Measurements from ENCODE around the gene LTBP1.
"Not testable (repeated sequence)": the region's sequence is repeated elsewhere in the genome, so short reads cannot be mapped to it uniquely, and the experiment has no call there.

LTBP1 gene, protein sequence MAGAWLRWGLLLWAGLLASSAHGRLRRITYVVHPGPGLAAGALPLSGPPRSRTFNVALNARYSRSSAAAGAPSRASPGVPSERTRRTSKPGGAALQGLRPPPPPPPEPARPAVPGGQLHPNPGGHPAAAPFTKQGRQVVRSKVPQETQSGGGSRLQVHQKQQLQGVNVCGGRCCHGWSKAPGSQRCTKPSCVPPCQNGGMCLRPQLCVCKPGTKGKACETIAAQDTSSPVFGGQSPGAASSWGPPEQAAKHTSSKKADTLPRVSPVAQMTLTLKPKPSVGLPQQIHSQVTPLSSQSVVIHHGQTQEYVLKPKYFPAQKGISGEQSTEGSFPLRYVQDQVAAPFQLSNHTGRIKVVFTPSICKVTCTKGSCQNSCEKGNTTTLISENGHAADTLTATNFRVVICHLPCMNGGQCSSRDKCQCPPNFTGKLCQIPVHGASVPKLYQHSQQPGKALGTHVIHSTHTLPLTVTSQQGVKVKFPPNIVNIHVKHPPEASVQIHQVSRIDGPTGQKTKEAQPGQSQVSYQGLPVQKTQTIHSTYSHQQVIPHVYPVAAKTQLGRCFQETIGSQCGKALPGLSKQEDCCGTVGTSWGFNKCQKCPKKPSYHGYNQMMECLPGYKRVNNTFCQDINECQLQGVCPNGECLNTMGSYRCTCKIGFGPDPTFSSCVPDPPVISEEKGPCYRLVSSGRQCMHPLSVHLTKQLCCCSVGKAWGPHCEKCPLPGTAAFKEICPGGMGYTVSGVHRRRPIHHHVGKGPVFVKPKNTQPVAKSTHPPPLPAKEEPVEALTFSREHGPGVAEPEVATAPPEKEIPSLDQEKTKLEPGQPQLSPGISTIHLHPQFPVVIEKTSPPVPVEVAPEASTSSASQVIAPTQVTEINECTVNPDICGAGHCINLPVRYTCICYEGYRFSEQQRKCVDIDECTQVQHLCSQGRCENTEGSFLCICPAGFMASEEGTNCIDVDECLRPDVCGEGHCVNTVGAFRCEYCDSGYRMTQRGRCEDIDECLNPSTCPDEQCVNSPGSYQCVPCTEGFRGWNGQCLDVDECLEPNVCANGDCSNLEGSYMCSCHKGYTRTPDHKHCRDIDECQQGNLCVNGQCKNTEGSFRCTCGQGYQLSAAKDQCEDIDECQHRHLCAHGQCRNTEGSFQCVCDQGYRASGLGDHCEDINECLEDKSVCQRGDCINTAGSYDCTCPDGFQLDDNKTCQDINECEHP (N-terminal part only)

DNA sequence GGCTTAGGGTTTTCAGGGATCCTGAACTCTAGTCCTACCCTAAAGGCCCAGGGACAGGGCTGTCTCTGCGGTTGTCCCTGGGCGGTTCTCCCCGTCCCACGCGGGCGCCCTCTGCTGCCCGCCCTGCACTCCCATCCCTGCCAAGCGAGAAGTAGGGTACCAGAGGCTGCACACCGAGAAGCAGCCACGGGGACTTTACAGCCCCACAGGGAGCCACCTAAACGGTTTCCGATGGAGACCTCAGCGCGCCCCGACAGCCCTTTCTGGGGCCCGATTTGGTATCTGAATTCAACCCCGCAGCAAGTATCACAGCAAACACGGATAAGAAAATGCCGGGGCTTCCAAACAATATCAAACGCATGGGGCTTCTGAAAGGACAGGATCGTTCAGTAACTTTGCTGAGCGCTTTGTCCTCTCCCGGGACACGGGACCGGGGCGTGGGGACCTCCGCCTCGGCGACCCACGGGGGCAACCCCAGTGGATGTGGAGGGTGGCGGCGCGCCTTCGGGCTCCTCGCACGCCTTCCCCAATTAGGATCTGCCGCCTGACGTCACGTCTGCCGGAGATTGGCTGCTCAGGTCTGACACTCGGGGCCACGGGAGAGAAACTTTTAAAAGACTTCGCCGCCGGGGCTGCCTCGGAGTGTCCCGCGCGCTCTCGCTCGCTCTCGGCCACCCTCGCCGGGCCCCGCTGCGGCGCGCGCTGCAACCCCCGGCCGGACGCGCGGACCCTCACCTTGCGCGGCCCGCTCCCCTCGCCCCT is at the start of gene LTBP1:
Gene LTBP1, plus strand, starts transcription at position 640 of the 762 bp plus-strand sequence. CDS start 372 bp downstream, outside the sequence.
- DNase-seq = peak; percentile 60

DNA sequence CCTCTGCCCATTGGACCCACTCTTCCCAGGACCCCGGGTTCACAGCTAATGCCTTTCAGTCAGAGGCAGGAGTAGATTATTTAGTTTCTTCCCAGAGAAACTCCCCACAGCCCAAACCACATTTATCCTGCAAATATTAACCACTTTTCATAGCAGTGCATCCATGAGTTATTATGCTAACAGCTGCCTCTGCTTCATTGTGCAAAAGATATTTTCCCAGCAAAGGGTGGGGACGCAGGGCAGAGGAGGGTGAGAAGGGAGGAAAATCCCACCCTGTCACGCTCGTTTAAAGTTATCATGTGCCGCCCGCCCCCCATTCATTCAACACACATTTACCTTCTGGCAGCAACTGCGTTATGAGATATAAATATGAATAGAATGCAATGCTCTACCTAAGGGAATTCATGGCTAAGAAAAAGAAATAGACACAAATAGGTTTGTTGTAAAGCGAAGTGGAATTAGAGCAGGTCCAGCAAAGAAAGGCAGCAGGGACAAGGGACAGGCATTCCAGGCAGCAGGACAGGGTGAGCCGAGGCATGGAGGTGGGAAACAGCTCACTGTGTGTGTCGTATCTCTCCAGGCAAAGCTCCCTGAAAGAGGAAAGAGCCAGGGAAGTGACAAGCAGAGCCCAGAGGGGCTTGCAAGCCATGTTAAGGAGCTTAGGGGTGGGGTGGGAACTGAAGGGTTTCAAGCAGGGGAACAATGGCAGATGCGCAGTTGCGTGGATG is 46.3 kb upstream of the LTBP1 start:
- no peak for DNase-seq

DNA sequence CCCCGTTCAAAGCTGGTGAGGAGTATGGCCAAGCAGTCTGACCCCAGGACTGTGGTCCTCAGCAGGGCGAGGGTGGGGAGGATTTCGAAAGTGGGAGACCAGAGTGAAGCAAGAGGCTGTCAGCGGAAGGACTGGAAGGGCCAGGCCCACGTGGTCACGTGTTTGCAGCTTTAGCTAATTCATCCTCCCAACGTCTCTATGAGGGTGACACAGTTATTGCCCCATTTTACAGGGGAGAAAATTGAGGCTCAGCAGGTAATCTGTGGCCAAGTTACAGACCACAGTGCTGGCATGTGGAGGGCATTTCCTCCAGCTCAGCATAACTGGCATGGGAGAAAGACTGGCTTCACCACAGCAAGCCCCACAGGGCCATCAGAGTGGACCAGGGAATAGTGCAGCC is 45.4 kb upstream of the LTBP1 start:
- DNase-seq = no peak

DNA sequence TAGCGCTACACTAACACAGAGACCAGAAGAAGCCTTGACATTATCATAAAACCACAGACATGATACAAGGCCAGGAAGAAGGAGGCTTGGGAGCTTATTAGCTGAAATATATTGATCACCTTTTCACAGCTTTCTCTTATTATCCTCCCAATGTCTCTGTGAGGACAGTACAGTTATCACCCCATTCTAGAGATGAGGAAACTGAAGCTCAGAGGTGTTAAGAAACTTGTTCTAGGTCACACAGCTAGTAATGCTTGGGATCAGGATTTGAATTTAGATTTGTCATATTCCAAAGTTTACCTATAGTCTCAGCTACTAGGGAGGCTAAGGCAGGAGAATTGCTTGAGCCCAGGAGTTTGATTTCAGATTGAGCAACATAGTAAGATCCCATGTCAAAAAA is 44.6 kb upstream of the LTBP1 start:
- no peak for DNase-seq

DNA sequence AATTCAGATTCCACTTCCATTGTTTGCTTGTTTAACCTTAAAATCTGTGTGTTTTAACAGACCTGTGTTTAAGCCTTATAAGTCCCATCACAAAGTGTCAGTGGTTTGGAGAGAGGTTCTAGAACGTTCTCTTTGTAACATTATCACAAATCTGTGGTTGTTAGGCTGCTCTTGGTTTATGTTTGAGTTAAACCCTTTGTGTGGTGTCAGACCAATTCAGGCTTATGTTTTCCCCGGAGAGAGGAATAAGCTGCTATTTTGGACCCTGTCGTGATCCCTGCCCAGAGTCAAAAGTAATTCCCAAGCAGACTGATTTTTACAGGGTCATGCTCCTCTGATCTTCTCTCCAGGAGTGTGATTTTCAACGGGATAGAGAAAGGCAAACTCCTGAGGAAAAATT is 43.8 kb upstream of the LTBP1 start:
- DNase-seq = no peak

DNA sequence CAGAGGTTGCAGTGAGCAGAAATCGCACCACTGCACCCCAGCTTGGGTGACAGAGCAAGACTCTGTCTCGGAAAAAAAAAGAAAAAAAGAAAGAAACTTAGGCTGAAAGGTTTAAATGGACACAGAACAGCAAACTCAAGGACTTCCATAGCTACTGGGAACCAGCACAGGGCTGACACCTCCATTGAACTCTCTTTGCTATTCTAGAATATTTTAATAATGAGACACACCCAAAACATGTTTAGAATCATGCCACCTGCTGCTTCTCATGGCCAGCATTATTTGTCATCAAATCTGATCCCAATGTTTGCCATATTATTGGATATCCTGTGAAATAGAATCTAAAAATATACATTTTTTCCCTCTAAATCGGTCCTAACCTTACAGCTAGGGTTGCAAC is 42.7 kb upstream of the LTBP1 start:
- no peak for DNase-seq

DNA sequence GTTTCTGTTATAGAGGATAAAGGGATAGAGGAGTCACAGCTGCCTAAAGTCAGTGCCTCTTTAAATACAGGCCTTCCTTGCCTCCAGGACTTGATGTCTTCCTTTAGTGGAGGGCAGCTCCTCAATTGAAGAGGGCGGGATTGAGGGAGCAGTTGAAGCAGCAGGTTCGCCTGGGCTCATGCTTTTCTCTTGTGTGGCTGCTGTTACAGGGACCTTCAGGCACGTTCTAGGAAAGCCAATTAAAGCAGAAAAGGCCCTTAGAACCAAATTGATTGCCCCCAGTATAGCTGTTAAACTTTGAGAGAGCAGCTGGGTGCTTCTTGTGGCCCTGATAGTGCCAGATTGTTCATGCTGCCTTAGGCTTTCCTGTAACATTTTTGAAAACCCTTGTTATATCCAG is 42.0 kb upstream of the LTBP1 start:
- DNase-seq = no peak

DNA sequence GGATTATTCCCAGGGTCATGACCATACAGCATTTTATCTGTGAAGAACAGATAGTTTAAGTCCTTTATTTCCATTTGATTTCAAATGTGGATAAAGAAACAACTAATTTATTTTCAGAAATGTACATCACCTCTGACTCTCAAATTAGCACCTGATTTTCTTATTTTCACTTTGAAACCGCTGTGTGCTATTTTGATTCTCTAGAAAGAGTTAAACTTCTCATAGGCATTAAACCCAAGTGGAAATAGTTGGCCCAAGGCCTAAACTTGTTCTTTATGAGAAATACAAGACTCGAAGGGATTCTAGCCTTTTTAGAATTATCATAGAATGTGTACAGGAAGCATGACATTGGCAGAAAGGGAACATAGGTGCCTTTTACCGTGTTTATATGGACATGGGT is 41.5 kb upstream of the LTBP1 start:
- no peak for DNase-seq

DNA sequence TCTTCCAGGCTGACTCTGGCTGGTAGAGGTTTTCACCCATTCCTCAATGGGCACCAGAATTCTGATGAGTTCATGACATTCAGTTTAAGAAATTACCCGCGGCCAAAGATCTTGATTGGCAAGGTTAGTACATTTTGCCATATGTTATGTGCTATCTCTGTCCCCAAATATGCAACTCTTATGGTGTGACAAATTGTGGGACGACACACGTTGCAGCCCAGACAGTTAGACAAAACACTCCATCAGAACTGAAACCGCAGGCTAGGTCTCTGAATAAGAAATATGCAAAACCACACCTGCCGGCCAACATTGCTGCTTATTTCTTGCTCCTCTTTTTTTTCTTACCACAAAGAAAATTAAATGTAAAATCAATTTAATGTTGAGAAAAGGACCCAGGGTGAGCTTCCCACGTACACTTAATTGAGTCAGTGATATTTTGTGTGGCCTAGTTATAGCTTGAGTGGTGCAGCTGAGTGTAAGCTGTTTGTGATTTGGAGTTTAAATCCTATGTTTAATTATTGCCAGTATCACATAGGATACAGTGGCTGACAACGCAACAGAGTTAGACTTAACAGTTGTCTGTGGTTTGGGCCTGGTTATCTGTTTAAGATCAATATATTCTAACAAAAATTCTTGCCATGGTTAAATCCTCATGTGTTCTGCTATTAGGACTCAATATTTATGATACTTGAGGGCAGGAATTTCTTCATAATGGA is 35.7 kb upstream of the LTBP1 start:
- no peak for DNase-seq

DNA sequence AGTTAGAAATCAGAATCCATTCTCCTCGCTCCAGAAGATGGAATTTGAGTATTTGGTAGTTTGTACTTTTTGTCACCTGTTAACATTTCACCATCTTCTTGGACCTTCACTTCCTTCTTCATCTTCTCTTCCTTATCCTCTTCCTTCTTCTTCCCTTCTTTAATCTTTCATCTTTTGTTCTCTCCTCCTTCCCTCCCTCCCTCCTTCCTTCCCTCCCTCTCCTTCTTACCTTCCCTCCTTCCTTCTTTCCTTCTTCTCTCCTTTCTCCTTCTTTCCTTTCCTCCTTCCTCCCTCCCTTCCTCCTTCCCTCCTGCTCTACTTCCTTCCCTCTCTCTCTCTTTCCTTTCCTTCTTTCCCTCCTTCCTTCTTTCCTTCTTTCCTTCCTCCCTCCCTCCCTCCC is 31.1 kb upstream of the LTBP1 start:
- no peak for DNase-seq

DNA sequence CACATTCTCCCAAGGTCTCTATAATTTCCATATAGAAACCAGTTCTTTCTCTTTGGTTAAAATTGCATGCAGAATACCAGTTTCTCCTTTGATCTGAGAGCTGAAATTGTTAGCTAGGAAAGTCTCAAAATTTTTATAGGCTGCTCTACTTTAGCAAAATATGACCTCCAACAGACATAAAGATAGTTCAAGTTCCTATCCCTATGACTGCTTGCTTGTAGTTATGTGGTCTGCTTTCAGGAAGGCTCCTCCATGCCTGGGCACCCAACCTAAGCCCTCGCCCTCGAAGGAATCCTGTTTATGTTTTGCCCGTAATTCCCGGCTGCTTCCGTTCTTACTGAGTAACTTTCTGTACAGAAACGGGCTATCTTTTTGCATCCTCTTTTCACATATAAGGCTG is 28.0 kb upstream of the LTBP1 start:
- no peak for DNase-seq

DNA sequence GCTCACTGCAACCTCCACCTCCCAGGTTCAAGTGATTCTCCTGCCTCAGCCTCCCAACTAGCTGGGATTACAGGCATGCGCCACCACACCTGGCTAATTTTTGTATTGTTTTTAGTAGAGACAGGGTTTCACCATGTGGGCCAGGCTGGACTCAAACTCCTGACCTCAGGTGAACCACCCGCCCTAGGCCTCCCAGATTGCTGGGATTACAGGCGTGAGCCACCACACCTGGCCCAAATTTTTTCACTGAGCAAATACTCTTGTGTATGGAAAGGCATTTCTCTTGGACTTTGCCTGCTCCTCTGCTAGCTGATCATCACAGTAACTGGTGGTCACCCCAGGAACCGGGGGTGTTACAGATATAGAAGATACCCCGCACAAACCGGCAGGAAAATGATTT is 26.9 kb upstream of the LTBP1 start:
- not testable (repeated sequence) for DNase-seq

DNA sequence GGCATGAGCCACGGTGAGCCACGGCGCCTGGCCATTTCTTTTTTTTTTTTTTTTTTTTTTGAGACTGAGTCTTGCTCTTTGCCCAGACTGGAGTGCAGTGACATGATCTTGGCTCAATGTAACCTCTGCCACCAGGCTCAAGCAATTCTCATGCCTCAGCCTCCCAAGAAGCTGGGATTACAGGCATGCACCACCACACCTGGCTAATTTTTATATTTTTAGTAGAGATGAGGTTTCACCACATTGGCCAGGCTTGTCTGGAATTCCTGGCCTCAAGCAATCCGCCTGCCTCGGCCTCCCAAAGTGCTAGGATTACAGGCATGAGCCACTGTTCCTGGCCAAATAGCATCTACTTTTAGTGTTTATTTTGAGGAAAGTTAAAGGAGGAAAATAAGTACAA is 25.3 kb upstream of the LTBP1 start:
- DNase-seq = not testable (repeated sequence)

DNA sequence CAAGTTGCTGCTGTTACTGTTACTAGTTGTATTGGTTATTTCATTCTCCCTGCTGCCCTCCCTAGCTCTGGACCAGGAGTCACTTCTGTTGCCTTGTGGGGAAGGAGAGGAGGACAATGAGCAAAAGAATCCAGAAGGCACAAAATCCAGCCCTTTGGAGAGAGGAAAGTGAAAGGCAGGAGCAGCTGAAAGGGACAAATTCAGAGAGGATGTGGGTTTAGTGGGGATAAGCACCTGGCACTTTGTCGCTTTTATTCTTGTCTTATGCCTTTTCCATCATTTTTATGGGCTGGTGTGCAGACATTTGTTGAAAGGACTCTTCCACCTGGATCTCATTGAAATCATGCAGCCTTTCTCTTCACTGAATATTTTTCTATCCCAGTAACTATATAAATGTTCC is 24.3 kb upstream of the LTBP1 start:
- no peak for DNase-seq

DNA sequence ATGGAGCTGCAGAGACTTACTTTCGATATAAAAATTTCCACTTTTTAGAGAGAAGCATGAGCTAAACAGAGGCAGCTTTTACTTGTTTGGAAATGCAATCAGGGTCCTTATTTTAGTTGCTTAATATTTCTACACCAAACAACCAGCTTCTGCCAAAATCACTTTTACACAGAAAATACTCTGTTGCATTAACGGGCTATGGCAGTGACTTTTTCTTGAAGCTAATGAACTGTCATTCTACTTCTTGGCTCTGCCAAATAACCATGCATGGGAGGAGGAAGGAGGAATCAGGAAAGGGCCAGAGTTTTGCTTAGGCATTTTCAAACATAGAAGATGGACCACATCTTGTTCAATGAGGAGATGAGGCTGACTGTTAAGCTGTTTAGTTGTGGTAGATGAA is 23.6 kb upstream of the LTBP1 start:
- DNase-seq = no peak

DNA sequence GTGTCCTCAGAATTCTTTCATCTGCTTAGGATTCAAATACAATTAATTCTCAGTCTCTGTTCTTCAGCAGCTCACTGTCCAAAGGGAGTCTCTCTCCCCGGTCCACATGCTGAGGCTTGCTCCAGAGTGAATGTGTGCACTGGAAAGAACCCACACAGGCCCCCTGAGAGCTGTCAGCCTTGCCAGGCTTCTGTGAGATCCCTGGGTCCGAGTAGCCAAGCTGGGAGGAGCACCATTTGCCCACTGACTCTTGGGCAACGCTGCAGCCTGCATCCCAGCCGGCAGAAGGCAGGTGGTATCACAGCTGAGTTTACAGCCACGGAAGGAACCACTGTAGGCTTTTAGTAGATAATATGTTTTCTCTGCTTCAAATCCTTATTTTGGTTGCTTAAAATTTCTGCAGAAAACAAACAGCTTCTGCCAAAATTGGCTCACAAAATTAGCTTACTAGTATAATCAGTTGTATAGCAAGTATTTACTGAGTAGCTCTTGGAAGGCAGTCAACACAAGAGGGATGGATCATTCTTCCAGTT is 21.4 kb upstream of the LTBP1 start:
- no peak for DNase-seq

DNA sequence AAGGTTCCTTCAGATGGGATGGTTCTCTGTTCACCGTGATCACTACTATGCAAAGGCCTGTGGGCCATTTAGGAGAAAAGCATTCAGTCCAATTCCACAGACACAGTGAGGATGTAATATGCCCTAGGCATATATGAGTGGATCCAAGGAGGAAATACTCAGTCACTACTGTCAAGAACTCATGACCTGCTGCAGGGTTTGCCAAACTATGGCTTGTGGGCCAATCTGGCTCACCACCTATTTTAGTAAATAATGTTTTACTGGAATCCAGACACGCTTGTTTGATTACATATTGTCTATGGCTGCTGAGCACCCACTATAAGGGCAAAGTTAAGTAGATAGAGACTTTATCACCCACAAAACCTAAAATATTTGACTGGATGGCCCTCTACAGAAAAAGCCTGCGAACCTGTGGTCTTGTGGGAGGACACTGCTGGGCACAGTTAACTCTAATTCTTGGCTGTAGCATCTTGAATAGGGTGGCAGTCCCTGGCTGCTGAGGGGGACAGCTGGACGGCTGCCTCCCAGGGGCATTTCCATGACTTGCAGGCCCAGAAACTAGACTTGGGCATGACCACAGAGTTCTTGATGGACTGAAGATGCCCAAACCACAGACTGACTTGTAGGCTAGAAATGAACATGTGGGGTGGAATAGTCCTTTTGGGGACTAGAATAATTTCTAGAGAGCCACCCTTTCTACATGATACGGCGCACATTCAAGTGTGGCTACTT is 20.6 kb upstream of the LTBP1 start:
- DNase-seq = no peak

DNA sequence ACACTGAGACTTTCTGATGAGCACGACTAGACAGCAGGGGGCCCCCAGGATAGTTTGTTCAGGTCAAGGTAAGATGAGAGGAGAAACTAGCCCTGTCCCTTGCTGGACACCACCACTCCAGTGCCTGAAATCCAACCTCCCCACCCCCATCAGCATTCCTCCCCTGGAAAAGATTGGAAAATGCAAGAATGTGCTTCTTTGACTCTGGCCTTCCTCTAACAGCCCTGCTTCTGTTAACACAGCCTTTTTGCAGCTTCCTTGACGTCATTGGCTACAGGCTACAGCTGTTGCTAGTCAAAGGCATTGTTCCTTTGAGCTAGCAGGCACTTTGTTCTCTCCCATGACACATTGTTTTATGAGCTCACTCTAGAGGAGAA is 20.1 kb upstream of the LTBP1 start:
- DNase-seq = no peak

DNA sequence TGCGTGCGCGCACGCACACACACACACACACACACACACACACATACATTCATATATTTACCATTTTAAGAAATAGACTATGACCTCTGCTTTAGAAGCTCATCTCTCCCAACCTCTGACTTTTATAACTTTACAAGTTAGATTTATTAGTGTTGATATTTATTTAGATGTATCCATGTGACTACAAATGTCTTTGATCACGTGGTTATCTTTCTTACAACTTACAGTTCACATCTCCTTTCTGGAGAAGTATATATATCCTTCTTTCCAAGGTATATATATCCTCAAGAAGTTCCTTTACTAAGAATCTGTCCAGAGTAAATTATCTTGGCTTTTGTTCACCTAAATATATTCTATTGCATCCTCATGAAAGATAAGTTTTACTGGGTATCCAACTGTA is 16.3 kb upstream of the LTBP1 start:
- DNase-seq = no peak

DNA sequence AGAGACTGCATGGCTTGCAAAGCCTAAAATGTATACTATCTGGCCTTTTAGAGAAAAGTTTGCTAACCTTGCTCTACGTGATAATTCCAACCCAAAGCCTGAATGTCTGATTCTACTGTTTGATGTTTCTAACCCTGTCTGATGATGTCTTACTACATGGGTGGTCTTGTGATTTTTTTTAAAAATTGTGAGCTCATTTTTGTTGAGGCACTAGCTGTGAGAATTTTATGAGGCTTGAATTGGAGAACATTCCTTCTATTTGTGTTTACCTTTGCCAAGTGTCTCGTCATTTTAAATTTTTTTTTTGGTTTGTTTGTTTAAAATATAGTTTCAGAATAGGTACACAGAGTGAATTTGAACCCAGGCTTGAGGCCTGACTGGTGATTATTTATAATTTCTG is 15.2 kb upstream of the LTBP1 start:
- DNase-seq = no peak
